ENCODE data around the gene SAFB.
A peak's percentile ranks its signal among the peaks of the same experiment; 100 is the strongest.
"Not testable (repeated sequence)": the region's sequence is repeated elsewhere in the genome, so short reads cannot be mapped to it uniquely, and the experiment has no call there.

Gene SAFB

DNA sequence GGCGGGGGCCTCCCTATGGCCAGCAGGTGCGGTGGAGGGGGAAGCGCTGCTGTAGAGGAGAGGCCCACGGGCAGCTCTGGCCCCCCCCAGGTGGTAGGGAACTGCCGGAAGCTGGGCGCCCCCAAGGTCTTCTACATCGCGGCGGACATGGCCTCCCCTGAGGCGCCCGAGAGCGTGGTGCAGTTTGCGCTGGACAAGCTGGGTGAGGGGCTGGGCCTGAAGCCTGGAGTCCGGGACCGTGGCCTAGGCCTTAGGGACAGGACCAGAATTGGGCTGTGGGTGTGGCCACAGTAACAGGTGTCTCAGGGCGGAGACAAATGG is 63.4 kb downstream of the SAFB start:
- no peak for DNase-seq (ENCODE audit: low spot score)

- DNase-seq (ENCODE audit: low spot score): peak; percentile 97
These were observed 63.9 kb downstream of the SAFB start for GRCh38 chr19:5686647-5687359.

GRCh38 chr19:5687360-5688198 is 64.7 kb downstream of the SAFB start:
- no peak for DNase-seq (ENCODE audit: low spot score)

DNA sequence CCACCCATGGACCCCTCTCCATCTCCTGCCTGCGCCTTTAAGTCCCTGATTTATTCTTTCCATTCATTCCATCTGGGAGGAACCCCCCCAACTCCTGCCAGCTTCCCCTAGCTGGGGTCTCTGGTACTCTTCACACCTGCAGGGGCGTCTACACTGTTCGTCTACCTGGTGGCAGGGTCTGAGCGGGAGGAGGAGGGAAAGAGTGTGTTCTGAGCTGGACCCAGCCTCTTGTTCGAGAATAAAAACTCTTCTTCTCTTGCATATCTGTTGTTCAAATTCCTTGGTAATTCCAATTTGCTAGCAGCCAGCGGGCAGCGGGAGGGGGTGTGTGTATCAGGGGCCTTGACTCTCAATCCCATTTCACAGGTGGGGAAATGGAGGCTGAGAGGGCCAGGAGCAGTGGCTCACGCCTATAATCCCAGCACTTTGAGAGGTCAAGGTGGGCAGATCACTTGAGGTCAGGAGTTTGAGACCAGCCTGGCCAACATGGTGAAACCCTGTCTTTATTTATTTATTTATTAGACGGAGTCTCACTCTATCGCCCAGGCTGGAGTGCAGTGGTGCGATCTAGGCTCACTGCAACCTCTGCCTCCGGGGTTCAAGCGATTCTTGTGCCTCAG is 65.5 kb downstream of the SAFB start:
- DNase-seq (ENCODE audit: low spot score): not testable (repeated sequence)

- peak; percentile 98 for DNase-seq (ENCODE audit: low spot score)
These were observed 67.5 kb downstream of the SAFB start, which contains the start of gene RPL36 for GRCh38 chr19:5690125-5690954. RPL36 (plus strand) TSS chr19:5690295; CDS start chr19:5690508, 213 bp downstream.

GRCh38 chr19:5690955-5691821 is 68.3 kb downstream of the SAFB start:
- peak; percentile 25 for DNase-seq (ENCODE audit: low spot score)

DNA sequence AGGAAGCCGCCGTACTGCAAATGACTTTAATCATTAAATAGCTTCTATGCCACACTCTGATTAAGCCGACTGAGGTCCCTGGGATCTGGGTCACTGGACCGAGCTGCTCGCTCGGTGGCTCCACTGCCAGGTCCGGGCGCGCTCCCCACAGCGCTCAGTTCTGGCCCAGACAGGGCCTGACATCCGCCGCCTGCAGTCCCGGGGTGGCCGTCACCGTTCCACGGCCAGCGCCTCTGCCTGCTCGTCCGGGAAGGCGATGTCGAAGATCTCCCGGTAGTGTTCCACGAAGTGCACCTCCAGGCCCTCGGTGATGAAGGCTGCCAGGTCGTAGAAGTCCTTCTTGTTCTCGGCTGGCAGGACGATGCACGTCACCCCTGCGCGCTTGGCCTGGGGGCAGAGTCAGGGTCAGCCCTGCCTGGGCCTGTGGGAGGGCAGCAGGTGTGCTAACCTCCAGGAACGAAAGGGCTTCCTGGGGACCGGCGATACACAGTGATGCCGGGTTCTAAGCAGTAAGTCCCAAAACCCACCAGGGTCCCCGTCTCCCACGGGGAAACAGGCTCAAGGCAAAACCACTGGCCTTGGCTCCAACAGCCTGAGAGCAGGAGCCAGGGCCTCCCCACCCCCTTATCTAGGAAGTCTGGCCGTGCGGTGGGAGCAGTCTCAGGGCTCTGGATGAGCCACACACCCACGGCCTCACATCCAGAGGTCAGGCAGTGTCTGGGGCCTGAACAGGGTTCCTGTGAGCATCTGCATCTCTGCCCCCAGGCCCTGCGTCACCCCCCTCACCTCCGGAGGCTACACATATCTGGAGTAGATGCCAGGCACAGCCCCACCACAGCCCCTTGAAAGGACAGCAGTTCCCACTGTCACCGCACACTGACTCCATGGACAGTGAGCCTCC is 69.2 kb downstream of the SAFB start:
- no peak for DNase-seq (ENCODE audit: low spot score)

GRCh38 chr19:5692723-5693194 is 69.9 kb downstream of the SAFB start:
- no peak for DNase-seq (ENCODE audit: low spot score)

GRCh38 chr19:5693195-5694166 is 70.6 kb downstream of the SAFB start:
- no peak for DNase-seq (ENCODE audit: low spot score)

GRCh38 chr19:5694167-5694955 is 71.5 kb downstream of the SAFB start:
- DNase-seq (ENCODE audit: low spot score): no peak

DNA sequence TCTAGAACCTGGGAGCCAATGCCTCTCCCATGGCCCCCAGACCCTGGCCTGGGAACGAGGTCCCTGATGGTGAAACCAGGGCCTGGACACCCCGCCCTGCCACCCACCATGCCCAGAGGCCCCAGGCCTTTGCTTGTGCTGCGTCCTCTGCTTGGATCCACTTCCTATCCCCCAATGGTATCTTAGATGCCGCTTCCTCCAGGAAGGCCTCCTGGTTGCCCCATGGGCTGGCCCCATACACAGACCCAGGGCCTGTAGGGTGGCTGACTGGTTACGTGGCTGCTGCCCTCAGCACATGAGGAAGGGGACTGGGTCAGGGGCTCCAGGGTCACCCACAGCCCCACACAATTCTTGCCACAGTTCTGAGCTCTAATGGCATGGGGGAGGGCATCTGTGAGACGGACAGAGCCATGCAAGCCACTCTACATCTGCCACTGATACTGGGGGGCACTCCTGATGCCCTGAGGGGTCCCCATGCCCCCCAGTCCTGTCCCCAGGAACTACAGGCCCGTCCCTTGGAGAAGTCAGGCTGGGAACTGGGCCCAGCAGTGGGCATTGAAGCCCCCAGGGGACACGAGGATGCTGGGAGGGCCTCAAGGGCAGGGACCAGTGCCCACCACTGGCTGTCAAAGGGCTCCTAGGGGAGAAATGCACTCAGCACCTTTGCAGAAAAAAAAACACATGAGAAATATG is 72.2 kb downstream of the SAFB start:
- DNase-seq (ENCODE audit: low spot score): no peak

DNA sequence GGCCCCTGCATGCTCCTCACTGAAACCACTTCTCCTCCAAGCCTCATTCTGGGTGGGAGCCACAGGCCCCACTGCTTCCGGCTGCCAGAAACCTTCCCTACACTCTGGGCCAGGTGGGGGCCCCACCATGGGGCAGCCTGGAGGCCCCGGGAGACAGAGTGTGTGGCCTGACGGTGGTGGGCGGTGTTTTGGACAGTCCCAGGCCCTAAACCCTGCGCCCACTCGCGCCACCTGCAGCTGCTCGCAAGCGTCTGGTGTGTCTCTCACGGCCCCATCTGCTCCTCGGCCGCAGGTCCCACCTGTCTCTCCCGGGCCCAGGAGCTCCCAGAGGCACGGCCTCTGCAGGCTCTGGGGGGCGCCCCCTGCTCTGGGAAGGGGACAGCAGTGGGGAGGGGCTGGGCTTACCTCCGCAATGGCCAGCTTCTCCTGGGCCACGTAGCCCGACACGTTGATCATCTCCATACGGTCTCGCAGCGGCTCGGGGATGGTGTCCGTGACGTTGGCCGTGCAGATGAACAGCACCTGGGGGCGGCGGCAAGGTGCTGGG is 72.8 kb downstream of the SAFB start:
- DNase-seq (ENCODE audit: low spot score): no peak

DNA sequence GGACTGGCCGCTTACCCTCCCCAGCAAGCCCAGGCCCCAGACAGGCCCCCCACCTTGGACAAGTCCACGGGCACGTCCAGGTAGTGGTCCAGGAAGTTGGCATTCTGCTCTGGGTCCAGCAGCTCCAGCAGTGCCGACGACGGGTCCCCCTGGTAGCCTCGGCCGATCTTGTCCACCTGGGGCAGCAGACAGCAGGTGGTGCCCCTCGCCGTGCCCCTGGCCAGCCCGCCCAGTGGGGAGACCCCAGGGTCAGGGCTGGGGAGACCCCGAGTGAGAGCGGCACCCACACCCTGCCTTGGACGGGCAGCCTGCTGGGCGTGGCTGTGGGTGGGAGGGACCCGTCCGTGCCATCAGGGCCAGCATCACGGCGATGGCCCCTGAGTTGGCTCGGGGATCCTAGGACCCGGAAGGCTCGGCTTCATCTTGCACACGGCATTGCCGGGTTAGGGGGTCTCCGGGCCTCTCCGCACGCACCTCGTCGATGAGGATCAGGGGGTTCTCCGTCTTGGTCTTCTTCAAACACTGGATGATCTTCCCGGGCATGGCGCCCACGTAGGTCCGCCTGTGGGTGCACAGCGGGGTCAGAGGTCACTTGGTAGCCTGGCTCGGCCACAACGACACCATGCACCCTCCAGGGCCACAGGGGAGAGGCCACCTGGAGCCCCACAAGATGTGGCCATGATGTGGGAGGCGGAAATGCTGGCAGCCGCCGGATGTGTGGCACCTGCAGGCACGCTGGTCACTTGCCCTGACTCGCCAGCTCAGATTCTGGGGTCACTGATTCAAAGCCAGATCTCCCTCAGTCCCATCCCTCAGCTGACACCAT is 73.5 kb downstream of the SAFB start:
- no peak for DNase-seq (ENCODE audit: low spot score)

GRCh38 chr19:5697022-5697889 is 74.4 kb downstream of the SAFB start:
- DNase-seq (ENCODE audit: low spot score): no peak
